ENCODE results near the gene HOXA4. TPM values are rescaled to one million over a fixed set of nuclear protein-coding genes. Genes with fewer than 3 reads are reported as not detected.
A peak's percentile ranks its signal among the peaks of the same experiment; 100 is the strongest.

The HOXA4 gene
- total RNA-seq, 1 experiment from 2014 or later = 2.3 TPM

DNA sequence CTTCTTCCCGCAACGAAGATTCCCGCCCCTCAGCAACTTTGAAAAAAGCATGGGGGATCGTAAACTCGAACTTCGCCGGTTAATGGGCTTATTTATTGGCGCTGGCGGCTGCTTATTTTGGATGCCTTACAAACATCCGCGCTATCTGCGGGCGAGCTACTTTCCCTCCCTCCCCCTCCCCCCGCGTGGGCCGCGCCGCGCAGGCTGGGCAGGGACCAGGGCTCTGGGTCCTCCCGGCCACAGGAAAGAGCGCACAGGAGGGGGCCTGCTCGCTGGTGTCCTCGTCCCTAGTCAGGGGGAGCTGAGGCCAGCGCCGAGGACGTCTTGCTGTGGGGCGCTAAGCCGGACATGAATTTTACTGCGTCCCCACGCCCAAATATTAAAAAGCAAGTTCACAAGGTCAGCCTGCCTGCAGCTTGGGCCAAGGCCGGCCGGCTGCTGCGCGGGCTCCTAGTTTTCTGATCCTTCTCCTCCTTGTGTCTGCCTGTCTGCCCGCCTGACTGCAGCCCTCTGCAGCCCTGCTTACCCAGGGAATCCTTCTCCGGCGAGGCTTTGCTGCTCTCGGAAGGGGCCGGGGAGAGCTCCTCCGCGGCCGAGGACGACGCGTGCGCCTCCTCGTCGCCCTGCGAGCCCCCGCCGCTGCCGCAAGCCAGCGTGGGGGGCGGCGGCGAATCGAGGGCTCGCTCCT is 42.4 kb upstream of the HOXA4 start:
- H3K9ac ChIP-seq (ENCODE audit: low read length) = peak overlapping the region; percentile 90
- peak overlapping the region; percentile 84 for H3K4me3 ChIP-seq (ENCODE audit: low read length)
- H2AFZ ChIP-seq (ENCODE audit: low read length) = no peak overlapping the region

DNA sequence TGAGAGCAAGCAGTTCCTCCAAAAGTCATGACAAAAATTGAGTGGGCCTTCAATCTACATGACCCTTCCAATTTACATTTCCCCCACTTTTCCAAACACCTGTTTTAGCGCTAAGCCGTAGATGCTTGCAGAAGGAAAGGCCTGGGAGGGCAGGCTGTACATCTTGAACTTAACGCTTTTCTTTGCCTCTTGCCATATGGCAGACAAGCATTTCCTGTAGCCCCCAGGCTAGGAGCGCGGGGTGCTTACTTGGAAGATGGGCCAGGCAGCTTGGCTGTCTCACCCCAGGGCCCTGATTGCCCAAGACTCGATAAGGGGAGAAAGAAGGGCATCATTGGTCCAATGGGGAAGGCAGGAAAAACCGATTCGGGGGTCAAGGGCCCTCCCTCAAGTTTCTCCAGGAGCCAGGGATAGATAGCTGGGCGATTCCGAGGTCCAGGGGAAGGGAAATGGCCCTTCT is 41.8 kb upstream of the HOXA4 start:
- DNase-seq (no peak), ATAC-seq (no peak)
- no peaks in the 10 kb centered on the region for H3K27me3 ChIP-seq (ENCODE audit: low read length)
- no peaks in the 10 kb centered on the region for H3K9me2 ChIP-seq (replicated peaks; ENCODE audit: low read length)
- H3K79me2 ChIP-seq (ENCODE audit: low read length) = peaks cover 100% of the 10 kb centered on the region
- ChIA-PET CTCF (interaction anchor here (0.7 kb wide), 1 partner anchor 10 kb away, joined by 3 read pairs; no protein-coding TSS in a partner anchor), POLR2A (ENCODE audit: unreplicated experiment) (interaction anchor here (0.5 to 1.3 kb wide), 6 partner anchors 10 to 28 kb away, joined by 3 to 7 read pairs (median 5); partner anchors contain the start of genes HOXA11 and HOXA13)
- no TSS peak for BruUV-seq (replicated peaks)
- 0 out of 2 replicates have a peak, but pooled peaks cover 4% of the 10 kb centered on the region for H3K36me3 ChIP-seq (ENCODE audit: low read depth, low read length)
- H3K27ac ChIP-seq (ENCODE audit: low read length) = peak overlapping the region; percentile 97
- no peak overlapping the region for H2AFZ ChIP-seq (ENCODE audit: low read length)
- no peaks in the 10 kb centered on the region for H3K9me3 ChIP-seq (ENCODE audit: low read length)
- H3K4me2 ChIP-seq (ENCODE audit: low read length) = peak overlapping the region; percentile 93
- no peak for TF ChIP-seq EZH2 (IDR thresholded peaks at IDR 0.05; ENCODE audit: low read length, unreplicated experiment)
- TF ChIP-seq, protein P1, sequence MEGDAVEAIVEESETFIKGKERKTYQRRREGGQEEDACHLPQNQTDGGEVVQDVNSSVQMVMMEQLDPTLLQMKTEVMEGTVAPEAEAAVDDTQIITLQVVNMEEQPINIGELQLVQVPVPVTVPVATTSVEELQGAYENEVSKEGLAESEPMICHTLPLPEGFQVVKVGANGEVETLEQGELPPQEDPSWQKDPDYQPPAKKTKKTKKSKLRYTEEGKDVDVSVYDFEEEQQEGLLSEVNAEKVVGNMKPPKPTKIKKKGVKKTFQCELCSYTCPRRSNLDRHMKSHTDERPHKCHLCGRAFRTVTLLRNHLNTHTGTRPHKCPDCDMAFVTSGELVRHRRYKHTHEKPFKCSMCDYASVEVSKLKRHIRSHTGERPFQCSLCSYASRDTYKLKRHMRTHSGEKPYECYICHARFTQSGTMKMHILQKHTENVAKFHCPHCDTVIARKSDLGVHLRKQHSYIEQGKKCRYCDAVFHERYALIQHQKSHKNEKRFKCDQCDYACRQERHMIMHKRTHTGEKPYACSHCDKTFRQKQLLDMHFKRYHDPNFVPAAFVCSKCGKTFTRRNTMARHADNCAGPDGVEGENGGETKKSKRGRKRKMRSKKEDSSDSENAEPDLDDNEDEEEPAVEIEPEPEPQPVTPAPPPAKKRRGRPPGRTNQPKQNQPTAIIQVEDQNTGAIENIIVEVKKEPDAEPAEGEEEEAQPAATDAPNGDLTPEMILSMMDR (conservative IDR thresholded peaks at IDR 0.05; ENCODE audit: low read depth, low read length) = no peak
- TF ChIP-seq EZH2phosphoT487 (IDR thresholded peaks at IDR 0.05; ENCODE audit: borderline replicate concordance, low read length) = no peak
- H3F3A ChIP-seq (ENCODE audit: low read length, unreplicated experiment) = no peaks in the 10 kb centered on the region
- H3K4me3 ChIP-seq (ENCODE audit: low read length) = peak overlapping the region; percentile 84
- intact Hi-C loops (cut with micrococcal nuclease) = no loop called here
- no peaks in the 10 kb centered on the region for H4K20me1 ChIP-seq (ENCODE audit: low read length)
- peaks cover 27% of the 10 kb centered on the region for H3K4me1 ChIP-seq (ENCODE audit: insufficient read depth, low read length)
- H3K9ac ChIP-seq (ENCODE audit: low read length) = peak overlapping the region; percentile 90

More for the DNA sequence above, 42.4 kb upstream of the HOXA4 start:
- no peaks in the 10 kb centered on the region for H4K20me1 ChIP-seq (ENCODE audit: low read length)
- no peaks in the 10 kb centered on the region for H3K9me3 ChIP-seq (ENCODE audit: low read length)
- H3K36me3 ChIP-seq (ENCODE audit: low read depth, low read length) = 0 out of 2 replicates have a peak, but pooled peaks cover 4% of the 10 kb centered on the region
- H3F3A ChIP-seq (ENCODE audit: low read length, unreplicated experiment) = no peaks in the 10 kb centered on the region
- peaks cover 21% of the 10 kb centered on the region for H3K4me1 ChIP-seq (ENCODE audit: insufficient read depth, low read length)
- H3K27ac ChIP-seq (ENCODE audit: low read length) = peak overlapping the region; percentile 97
- ATAC-seq (peak; percentile 24), DNase-seq (peak; percentile 87)
- H3K27me3 ChIP-seq (ENCODE audit: low read length) = no peaks in the 10 kb centered on the region
- ChIA-PET POLR2A (ENCODE audit: unreplicated experiment) (interaction anchor here (0.5 to 1.3 kb wide), 7 partner anchors 10 to 32 kb away, joined by 3 to 7 read pairs (median 5); partner anchors contain the start of genes HOXA11 and HOXA13), CTCF (interaction anchor here (0.5 to 0.7 kb wide), 3 partner anchors 9 to 600 kb away, joined by 3 read pairs; partner anchors contain the start of gene HIBADH)
- no peak for TF ChIP-seq EZH2phosphoT487 (IDR thresholded peaks at IDR 0.05; ENCODE audit: borderline replicate concordance, low read length)
- no peak for TF ChIP-seq EZH2 (IDR thresholded peaks at IDR 0.05; ENCODE audit: low read length, unreplicated experiment)
- TF ChIP-seq, protein P1 (conservative IDR thresholded peaks at IDR 0.05; ENCODE audit: low read depth, low read length) = no peak
- intact Hi-C loops (cut with micrococcal nuclease) = no loop called here
- no peaks in the 10 kb centered on the region for H3K9me2 ChIP-seq (replicated peaks; ENCODE audit: low read length)
- no TSS peak for BruUV-seq (replicated peaks)
- H3K4me2 ChIP-seq (ENCODE audit: low read length) = peak overlapping the region; percentile 93
- peaks cover 100% of the 10 kb centered on the region for H3K79me2 ChIP-seq (ENCODE audit: low read length)
